Lower lobe of right lung (tissue), 2 donors: ENCODE measurements around the gene SNX27. TPM values are rescaled to one million over a fixed set of nuclear protein-coding genes. Genes with fewer than 3 reads are reported as not detected.

Experiments used
- ATAC-seq, 2 donors: fragments of 200-7000 bp; cut with Tn5 transposase; one replicate each; pipeline ENCODE4 v1.9.1; 2020 to 2022; ENCODE audit warnings: mild to moderate bottlenecking in 2 of 2, moderate library complexity in 2 of 2
- DNase-seq: peaks from one replicate; pipeline ENCODE4 v3.0.0-alpha.2; 2020
- H3K27ac ChIP-seq: fragments of 200-600 bp; one replicate; pipeline ENCODE4 v1.8.0; 2022
- H3K27me3 ChIP-seq: fragments of 200-600 bp; one replicate; pipeline ENCODE4 v1.8.0; 2022; ENCODE audit warnings: low read depth
- H3K36me3 ChIP-seq: fragments of 200-600 bp; one replicate; pipeline ENCODE4 v1.8.0; 2022; ENCODE audit warnings: mild to moderate bottlenecking
- H3K4me1 ChIP-seq: fragments of 200-600 bp; one replicate; pipeline ENCODE4 v1.8.0; 2022
- H3K4me3 ChIP-seq: fragments of 200-600 bp; one replicate; pipeline ENCODE4 v1.8.0; 2022; ENCODE audit warnings: mild to moderate bottlenecking
- H3K9me3 ChIP-seq: fragments of 200-600 bp; one replicate; pipeline ENCODE4 v1.8.0; 2022
- intact Hi-C: fragments of 100-400 bp; cut with DNase I; formaldehyde crosslinking; loops from one replicate; pipeline ENCODE4 v1.11.0; 2022
- total RNA-seq: library from RNA; stranded (reverse); fragmentation: NEBNext Ultra II Directional; extraction: Animal tissue kit (Norgen Biotek cat#: 25700); gene quantifications from one replicate; pipeline ENCODE4 v1.2.1, GENCODE V29; 2021
- TF ChIP-seq, protein P1 (sequence below): fragments of 200-600 bp; IDR thresholded peaks from one replicate; pipeline ENCODE4 v1.8.0; 2022; ENCODE audit warnings: antibody characterized with exemption, mild to moderate bottlenecking
- donor health status: DM: no; HTN: yes; CAD: no; lungs with severe emphysema.

The SNX27 gene
- total RNA-seq, 1 donor from 2014 or later = 66.5 TPM

- H3K36me3 ChIP-seq = peaks cover 58% of the 10 kb centered on the region
- TF ChIP-seq, protein P1, sequence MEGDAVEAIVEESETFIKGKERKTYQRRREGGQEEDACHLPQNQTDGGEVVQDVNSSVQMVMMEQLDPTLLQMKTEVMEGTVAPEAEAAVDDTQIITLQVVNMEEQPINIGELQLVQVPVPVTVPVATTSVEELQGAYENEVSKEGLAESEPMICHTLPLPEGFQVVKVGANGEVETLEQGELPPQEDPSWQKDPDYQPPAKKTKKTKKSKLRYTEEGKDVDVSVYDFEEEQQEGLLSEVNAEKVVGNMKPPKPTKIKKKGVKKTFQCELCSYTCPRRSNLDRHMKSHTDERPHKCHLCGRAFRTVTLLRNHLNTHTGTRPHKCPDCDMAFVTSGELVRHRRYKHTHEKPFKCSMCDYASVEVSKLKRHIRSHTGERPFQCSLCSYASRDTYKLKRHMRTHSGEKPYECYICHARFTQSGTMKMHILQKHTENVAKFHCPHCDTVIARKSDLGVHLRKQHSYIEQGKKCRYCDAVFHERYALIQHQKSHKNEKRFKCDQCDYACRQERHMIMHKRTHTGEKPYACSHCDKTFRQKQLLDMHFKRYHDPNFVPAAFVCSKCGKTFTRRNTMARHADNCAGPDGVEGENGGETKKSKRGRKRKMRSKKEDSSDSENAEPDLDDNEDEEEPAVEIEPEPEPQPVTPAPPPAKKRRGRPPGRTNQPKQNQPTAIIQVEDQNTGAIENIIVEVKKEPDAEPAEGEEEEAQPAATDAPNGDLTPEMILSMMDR = no peak
- intact Hi-C loops = no loop called here
- H3K4me3 ChIP-seq = no peak overlapping the region
- DNase-seq (no peak), ATAC-seq (no peak)
- no peaks in the 10 kb centered on the region for H3K27me3 ChIP-seq
- no peaks in the 10 kb centered on the region for H3K4me1 ChIP-seq
- H3K27ac ChIP-seq = no peak overlapping the region
- H3K9me3 ChIP-seq = no peaks in the 10 kb centered on the region
Observed at GRCh38 chr1:151701515-151701914, 89.7 kb downstream of the SNX27 start.

GRCh38 chr1:151702936-151703335 lies 91.1 kb downstream of the SNX27 start:
- no peaks in the 10 kb centered on the region for H3K4me1 ChIP-seq
- H3K27ac ChIP-seq = no peak overlapping the region
- TF ChIP-seq, protein P1 = no peak
- ATAC-seq (no peak), DNase-seq (no peak)
- peaks cover 43% of the 10 kb centered on the region for H3K36me3 ChIP-seq
- H3K27me3 ChIP-seq = no peaks in the 10 kb centered on the region
- no peaks in the 10 kb centered on the region for H3K9me3 ChIP-seq
- no peak overlapping the region for H3K4me3 ChIP-seq
- intact Hi-C loops = no loop called here

- H3K27ac ChIP-seq = no peak overlapping the region
- ATAC-seq = no peak
- no peak overlapping the region for H3K4me3 ChIP-seq
- no peak for DNase-seq
- H3K4me1 ChIP-seq = no peaks in the 10 kb centered on the region
- peaks cover 35% of the 10 kb centered on the region for H3K36me3 ChIP-seq
- H3K9me3 ChIP-seq = no peaks in the 10 kb centered on the region
- intact Hi-C loops = no loop called here
- H3K27me3 ChIP-seq = no peaks in the 10 kb centered on the region
- TF ChIP-seq, protein P1 = no peak
Observed at GRCh38 chr1:151703813-151704212, 92.0 kb downstream of the SNX27 start.

DNA sequence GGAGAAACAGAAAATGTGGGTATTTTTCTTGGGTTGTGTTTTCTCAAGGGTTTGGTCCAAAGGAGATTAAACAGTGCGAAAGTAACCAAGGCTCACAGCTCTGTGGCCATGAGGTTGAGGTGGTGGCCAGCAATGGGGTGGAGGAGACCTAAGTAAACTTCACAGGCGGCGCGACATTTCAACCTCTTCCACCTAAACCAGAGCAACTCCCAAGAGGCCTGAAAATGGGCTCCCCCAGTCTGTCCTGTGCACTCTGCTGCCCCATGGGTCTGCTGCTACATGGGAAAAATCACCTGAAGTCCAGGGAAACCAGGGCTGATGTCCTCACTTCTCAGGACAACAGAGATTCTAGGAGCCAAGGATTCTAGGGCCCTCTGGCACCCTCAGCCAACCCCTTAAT lies 92.4 kb downstream of the SNX27 start:
- no peak overlapping the region for H3K4me3 ChIP-seq
- H3K27me3 ChIP-seq = no peaks in the 10 kb centered on the region
- no peaks in the 10 kb centered on the region for H3K4me1 ChIP-seq
- intact Hi-C loops = no loop called here
- H3K9me3 ChIP-seq = no peaks in the 10 kb centered on the region
- no peak for DNase-seq
- TF ChIP-seq, protein P1 = no peak
- ATAC-seq = no peak
- H3K27ac ChIP-seq = no peak overlapping the region
- H3K36me3 ChIP-seq = peaks cover 30% of the 10 kb centered on the region

- H3K36me3 ChIP-seq = peaks cover 21% of the 10 kb centered on the region
- H3K4me3 ChIP-seq = no peak overlapping the region
- TF ChIP-seq, protein P1 = no peak
- H3K27me3 ChIP-seq = no peaks in the 10 kb centered on the region
- DNase-seq = no peak
- no peaks in the 10 kb centered on the region for H3K9me3 ChIP-seq
- no peak overlapping the region for H3K27ac ChIP-seq
- H3K4me1 ChIP-seq = no peaks in the 10 kb centered on the region
- intact Hi-C loops = no loop called here
- no peak for ATAC-seq
Observed at GRCh38 chr1:151705146-151705545, 93.3 kb downstream of the SNX27 start.
